ENCODE measurements around the gene ITSN2.

GRCh38 chr2:24176326-24176725, 184.0 kb downstream of the ITSN2 start:
- no peak for TF ChIP-seq CREB5 (CRISPR knock-in tag; IDR thresholded peaks at IDR 0.05; ENCODE audit: low read depth)
- no peak for TF ChIP-seq RARB (CRISPR knock-in tag; IDR thresholded peaks at IDR 0.05)
- no peak for TF ChIP-seq BACH2 (CRISPR knock-in tag; IDR thresholded peaks at IDR 0.05; ENCODE audit: borderline replicate concordance)
- no peak for TF ChIP-seq PATZ1 (CRISPR knock-in tag; IDR thresholded peaks at IDR 0.05; ENCODE audit: borderline replicate concordance)
- TF ChIP-seq ESRRG (CRISPR knock-in tag; IDR thresholded peaks at IDR 0.05) = no peak
- no peak for TF ChIP-seq TOX (CRISPR knock-in tag; IDR thresholded peaks at IDR 0.05; ENCODE audit: borderline replicate concordance)
- no peak for TF ChIP-seq ZFP3 (CRISPR knock-in tag; IDR thresholded peaks at IDR 0.05)
- TF ChIP-seq ARNTL (CRISPR knock-in tag; IDR thresholded peaks at IDR 0.05; ENCODE audit: borderline replicate concordance, low read depth) = no peak
